ENCODE data around the gene CMTM3.
"Not testable (repeated sequence)": the region's sequence is repeated elsewhere in the genome, so short reads cannot be mapped to it uniquely, and the experiment has no call there.

Gene CMTM3

DNA sequence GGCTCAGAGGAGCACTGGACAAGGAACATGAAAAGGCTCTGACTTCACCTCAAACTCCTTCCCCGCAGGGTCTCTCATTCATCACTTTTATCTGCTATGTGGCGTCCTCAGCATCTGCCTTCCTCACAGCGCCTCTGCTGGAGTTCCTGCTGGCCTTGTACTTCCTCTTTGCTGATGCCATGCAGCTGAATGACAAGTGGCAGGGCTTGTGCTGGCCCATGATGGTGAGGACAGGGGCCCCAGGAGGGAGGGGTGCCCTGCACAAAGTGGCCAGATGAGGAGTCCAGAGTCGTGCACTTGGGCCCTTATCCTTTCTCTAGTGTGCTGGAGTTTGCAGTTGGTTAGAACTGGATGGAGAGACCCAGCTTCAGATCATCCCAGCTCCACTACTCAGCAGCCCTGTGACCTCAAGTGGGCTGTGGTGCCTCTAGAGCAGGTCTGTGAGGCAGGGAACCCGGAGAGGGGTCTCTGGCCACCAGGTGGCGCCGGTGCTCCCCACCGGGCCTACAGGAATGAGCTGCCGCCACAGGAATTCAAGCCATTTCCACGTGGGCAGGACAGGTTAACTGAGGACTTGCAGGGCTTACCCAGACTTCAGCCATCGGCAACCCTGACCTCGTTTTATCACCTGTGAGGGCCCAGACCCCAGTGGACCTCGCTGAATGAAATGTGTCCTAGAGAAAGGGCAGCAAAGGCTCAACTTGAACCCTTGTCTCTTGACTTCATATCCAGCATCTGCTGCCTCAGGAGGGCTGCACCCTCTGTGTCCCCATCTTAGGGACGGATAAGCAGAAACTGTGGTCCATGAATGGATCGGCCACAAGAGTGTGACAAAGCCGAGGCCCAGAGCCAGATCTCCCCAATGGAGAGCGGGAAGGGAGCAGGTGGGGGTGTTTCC lies 4.0 kb downstream of the CMTM3 start:
- peak; percentile 80 for DNase-seq (ENCODE audit: low spot score)

GRCh38 chr16:66609139-66609510 lies 4.6 kb downstream of the CMTM3 start:
- DNase-seq (ENCODE audit: low spot score): no peak

DNA sequence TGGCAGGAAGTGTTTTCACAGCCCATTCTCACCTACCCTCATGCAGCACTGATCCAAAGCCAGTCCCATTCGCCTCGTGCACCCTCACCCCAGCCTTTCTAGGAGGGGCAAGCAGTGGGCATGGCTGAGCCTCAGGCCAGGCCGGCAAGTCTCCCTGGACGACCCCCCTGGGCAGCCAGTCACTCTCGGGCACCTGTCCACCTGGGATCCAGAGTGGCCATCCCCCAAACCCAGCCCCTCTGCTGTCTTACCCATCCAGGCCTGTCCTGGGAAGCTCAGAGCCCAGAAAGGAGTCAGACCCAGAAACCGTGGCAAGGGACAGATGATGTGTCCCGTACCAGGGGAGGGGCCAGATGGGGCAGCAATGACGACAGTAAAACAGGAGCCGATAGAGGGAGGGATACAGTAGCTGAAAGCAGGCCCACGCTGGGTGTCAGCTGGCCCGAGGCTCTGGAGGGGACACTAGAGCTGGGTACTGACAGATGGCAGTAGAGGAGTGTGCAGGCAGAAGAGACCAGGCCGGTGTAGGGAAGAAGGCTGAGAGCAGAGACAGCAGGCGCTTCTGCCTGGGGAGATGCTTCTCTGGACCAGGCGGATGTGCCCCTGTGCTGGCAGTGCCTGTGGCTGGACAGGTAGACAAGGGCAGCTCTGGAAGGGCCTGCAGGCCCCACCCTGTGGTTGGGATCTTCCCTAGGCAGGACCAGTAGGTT lies 5.8 kb downstream of the CMTM3 start:
- no peak for DNase-seq (ENCODE audit: low spot score)

DNA sequence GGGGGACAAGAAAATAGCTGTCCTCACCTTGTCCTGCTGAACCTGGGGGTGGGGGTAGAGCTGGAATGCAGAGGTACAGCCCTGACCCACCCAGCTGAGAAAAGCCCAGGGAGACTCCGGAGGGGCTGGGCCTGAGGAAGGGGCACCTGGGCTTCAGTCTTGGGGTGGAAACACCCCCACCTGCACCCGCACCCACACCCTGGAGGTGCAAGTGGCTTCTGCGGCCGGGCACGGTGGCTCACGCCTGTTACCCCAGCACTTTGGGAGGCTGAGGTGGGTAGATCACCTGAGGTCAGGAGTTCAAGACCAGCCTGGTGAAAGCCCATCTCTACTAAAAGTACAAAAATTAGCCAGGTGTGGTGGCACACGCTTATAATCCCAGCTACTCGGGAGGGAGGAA lies 7.4 kb downstream of the CMTM3 start:
- DNase-seq (ENCODE audit: low spot score): not testable (repeated sequence)

- no peak for DNase-seq (ENCODE audit: low spot score)
Measured at GRCh38 chr16:66612422-66612821, 7.9 kb downstream of the CMTM3 start.

DNA sequence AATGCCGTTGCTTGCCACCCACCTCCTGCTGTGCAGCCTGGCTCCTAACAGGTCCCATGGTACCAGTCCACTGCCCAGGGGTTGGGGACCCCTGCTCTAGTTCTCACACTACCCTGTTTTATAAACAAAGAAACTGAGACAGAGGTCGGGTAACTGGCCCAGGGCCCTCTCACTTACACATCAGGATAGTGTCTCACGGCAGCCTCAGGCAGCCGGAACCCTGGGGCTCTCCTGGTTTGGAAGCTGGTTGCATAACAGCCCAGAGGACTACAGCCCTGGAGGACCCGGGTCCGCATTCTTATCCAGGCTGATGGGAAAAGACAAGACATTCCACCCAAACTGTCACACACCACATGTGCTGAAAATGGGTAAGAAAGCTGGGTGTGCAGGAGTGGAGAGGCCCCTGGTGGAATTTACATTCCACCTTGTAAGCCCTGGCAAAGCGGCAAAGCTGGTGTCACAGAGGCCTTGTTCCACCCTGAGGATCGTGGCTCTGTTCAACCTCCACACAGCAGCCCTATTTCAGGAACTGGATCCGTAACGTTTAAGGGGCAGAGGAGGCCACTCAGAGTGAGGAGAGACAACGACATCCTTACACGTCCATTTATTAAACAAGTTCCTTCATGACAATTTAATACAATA lies 9.8 kb downstream of the CMTM3 start:
- DNase-seq (ENCODE audit: low spot score): no peak

DNA sequence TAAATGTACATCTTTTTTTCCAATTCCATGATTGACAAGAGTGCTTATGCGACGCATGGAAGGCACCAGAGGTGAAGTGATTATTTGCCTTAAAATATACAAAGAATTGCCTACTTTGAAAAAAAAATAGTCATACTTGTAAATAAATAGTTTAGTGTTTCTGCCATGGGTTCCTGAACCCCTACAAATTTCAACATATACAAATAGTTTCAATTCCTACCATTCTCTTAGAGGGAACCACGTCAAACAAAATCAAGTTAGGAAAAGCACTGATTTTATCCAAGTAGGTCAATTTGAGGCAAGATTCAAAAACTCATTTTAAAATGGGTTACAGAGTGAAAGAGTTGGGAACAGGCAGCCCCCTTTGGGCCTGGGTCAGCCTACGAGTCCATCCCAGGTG lies 11.7 kb downstream of the CMTM3 start:
- DNase-seq (ENCODE audit: low spot score): no peak

DNA sequence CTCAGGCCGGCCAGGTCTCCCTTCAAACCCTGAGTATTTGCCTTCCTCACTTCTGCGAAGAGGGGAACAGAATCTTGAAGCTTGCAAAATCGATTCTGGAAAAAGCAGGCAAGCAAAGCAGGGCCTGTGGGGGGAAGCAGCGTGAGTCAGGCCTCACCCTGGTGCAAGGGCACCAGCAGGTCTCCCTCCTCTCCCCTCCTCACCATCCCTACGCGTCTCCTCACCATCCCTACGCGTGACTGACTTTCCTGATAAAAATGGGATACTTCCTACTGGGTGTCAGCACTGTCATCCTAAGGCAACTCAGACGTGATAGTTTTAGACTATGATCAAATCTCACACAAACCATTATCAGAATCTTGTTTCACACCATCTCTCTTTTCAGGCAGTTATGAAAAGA lies 12.1 kb downstream of the CMTM3 start:
- DNase-seq (ENCODE audit: low spot score): no peak

DNA sequence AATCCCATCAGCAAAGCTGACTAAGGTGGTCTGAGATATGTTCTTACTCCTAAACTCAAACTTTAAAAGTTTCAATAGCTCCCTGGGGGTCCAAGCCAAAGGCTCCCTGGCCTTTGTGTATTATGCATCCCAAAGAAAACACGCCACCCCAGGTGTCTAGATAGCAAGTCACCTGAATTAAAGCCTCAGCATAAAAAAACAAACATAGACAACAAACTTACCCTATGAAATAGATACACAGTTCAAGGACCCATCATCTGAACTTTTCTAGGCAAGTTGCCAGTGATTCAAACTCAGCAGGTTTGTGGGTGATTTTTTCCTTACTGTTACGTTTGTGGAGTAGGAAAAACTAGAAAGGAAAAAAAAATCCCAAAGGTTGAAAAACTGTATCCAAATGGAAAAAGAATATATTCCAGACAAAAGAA lies 12.5 kb downstream of the CMTM3 start:
- no peak for DNase-seq (ENCODE audit: low spot score)

DNA sequence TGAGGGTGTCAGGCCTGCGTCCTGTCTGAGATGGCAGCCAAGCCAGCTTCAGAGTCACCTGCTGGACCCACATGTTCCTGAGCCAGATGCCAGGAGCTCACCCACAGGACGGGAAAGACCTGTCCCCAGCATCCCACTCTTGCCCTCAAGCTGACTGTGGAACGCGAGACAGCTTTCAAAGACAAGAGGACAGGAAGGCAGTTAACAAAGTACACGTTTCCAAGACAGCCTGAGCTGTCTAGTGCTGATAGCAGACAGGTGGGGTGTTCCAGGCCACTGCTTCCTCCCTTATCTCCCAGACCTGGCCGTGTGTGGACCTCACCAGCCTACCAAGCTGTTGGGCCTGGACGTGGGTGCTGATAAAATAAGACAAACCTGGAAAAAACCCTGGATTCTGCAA lies 13.2 kb downstream of the CMTM3 start:
- DNase-seq (ENCODE audit: low spot score): peak; percentile 27

GRCh38 chr16:66618588-66619375 lies 14.3 kb downstream of the CMTM3 start:
- no peak for DNase-seq (ENCODE audit: low spot score)

GRCh38 chr16:66619534-66620428 lies 15.3 kb downstream of the CMTM3 start:
- DNase-seq (ENCODE audit: low spot score): no peak

DNA sequence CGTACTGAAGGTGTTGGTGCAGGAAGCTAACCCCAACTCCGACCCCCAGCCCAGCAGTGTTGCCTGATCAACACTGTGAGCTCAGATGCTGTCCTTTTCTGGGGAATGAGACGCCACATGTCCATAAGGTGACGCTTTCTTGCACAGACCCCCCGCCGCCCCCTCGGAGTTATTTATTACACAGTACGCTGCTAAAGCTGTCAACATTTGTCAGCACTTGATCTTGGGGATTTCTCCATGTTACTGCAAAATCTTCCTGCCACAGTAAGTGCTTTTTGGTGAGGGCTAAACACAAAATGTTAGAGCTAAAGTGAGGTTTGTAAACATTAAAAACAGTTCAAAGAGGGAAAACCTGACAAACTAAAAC lies 15.9 kb downstream of the CMTM3 start:
- no peak for DNase-seq (ENCODE audit: low spot score)

DNA sequence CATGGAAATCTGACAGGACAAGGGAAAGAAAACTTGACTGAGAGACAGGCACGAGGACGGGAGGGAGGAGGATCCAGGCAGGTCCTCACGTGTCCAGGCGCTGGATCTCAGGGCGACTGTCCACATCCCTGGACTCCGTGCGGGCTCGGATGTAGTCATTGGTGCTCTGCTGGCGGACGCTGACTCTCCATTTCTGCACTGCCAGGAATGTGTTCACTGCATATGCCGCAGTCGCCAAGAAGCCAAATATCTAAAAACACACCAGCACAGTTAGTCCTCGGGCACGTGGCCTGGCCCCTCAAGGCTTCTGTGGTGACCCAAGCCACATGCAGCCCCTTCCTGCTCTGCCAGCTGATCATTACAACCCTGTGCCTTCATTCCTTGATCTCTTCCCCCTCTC lies 17.5 kb downstream of the CMTM3 start:
- no peak for DNase-seq (ENCODE audit: low spot score)

DNA sequence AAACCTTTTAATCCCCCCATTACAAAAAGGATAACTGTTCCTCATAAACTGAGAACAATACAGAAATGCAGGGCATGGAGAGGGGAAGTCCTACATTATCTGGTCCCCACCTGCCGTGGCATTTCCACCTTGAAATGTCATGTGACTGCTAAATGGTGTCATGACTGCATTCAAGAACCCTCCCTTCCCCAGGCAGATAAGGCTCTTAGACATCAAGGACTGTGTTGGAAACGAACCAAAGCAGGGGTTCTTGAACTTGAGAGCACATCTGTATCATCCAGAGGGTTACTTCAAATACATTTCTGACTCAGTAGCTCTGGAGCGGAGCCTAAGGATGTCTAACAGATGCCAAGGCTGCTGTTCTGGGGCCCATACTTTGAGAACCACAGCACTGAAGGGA lies 18.4 kb downstream of the CMTM3 start:
- DNase-seq (ENCODE audit: low spot score): no peak

DNA sequence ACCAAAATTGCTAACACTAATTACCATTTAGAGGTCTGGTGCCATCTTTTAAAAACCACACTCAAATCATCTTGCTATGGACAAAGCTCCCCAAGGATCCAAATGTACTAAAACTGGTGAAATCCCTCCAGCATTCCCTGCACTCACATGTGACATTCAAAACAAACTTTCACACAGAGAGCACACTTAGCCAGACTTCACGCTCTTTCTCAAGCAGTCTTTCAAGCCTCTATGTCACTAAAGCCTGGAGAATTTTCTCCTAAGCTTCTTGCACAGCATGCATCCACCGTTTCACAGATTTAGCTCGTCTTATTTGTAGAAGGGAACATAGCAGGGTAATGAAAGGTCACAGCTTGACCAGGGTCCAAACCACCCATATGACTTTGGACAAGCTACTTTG lies 19.3 kb downstream of the CMTM3 start:
- DNase-seq (ENCODE audit: low spot score): no peak

- not testable (repeated sequence) for DNase-seq (ENCODE audit: low spot score)
Measured at GRCh38 chr16:66627611-66628378, 23.3 kb downstream of the CMTM3 start.

GRCh38 chr16:66629856-66630255 lies 25.4 kb downstream of the CMTM3 start:
- no peak for DNase-seq (ENCODE audit: low spot score)

- not testable (repeated sequence) for DNase-seq (ENCODE audit: low spot score)
Measured at GRCh38 chr16:66630561-66631260, 26.2 kb downstream of the CMTM3 start.

All from SK-N-DZ (cell line).